Stomach (tissue), 9 donors: ENCODE data around the gene VSTM1. TPM values are rescaled to one million over a fixed set of nuclear protein-coding genes. Genes with fewer than 3 reads are reported as not detected.

Source experiments
- DNase-seq, 2 donors: peaks; one replicate each; pipeline versions ENCODE4 v3.0.0 to v3.0.0-alpha.2; 2013 to 2019
- H3K27ac ChIP-seq, 5 donors: fragments of 200-600 bp in 4 of 5; sonication (generic) in 4 of 5; one replicate each; pipeline ENCODE4 v1.5.1; 2013 to 2019; ENCODE audit warnings: mild to moderate bottlenecking in 1 of 5, moderate library complexity in 1 of 5
- H3K27me3 ChIP-seq, 3 donors: fragments of 200-600 bp; sonication (generic); one replicate each; pipeline ENCODE4 v1.5.1; 2017 to 2019; ENCODE audit warnings: mixed run types in 1 of 3
- H3K36me3 ChIP-seq, 4 donors: fragments of 200-600 bp; sonication (generic); 1 replicate in 3 of 4; 2 replicates in 1 of 4; pipeline ENCODE4 v1.5.1; 2016 to 2019
- H3K4me1 ChIP-seq, 4 donors: fragments of 200-600 bp; sonication (generic); one replicate each; pipeline ENCODE4 v1.5.1; 2016 to 2019
- H3K4me3 ChIP-seq, 4 donors: fragments of 200-600 bp; sonication (generic) in 3 of 4; one replicate each; pipeline ENCODE4 v1.5.1; 2016 to 2019; ENCODE audit warnings: mild to moderate bottlenecking in 1 of 4
- H3K9me3 ChIP-seq, 4 donors: fragments of 200-600 bp; sonication (generic); one replicate each; pipeline ENCODE4 v1.5.1; 2016 to 2019
- WGBS, 5 donors: extraction: QIAGEN DNeasy Blood & Tissue Kit in 3 of 5; methylation state at CpG; one replicate each; pipeline versions ENCODE4 v1.1.5 to v1.1.7; 2013 to 2018; 5-methylcytosine and 5-hydroxymethylcytosine counted together
- intact Hi-C: fragments of 100-400 bp; cut with DNase I; formaldehyde crosslinking; loops from one replicate; pipeline ENCODE4 v1.15.1; 2023; ENCODE audit warnings: low total_unique reads
- polyA plus RNA-seq, 3 donors: library from polyadenylated mRNA; stranded (reverse); fragments of 200-250 nt; gene quantifications; one replicate each; pipeline ENCODE4 v1.2.3, GENCODE V29; 2013
- small RNA-seq, 4 donors: library from RNA; depleted of rRNA; stranded (forward); fragments of <200 nt; gene quantifications; one replicate each; pipeline ENCODE3, GENCODE V24; 2016
- total RNA-seq, 5 donors: library from RNA; depleted of rRNA; stranded (reverse); fragments of >200 nt; gene quantifications; one replicate each; pipeline versions ENCODE4 v1.1.0 to v1.2.3, GENCODE V29; 2014 to 2016
- TF ChIP-seq, protein P1 (sequence below), 7 experiments: fragments of 450-650 bp in 4 of 7; fragments of 200-600 bp in 3 of 7; sonication (generic) in 3 of 7; IDR thresholded peaks; one replicate each; pipeline ENCODE4 v1.5.1; 2016 to 2019; ENCODE audit warnings: antibody characterized with exemption in 7 of 7, control low read depth in 2 of 7, mild to moderate bottlenecking in 1 of 7
- donor health status: healthy with polysubstance abuse.
- donor health status: Bipolar disorder and iron deficiency.
- donor health status: healthy.

Gene VSTM1
- total and polyA plus RNA-seq, 8 donors: not detected

GRCh38 chr19:53991224-53992113, 72.2 kb downstream of the VSTM1 start, which contains the start of gene CACNG6:
Gene CACNG6 (plus strand): TSS chr19:53991637. CDS start chr19:53992878, 1,241 bp downstream.
- 5 to 22% (median 8%) methylated on average over 22 to 66 of the region's 66 CpGs for WGBS, 5 donors
- peak; percentile 39 to 64 for DNase-seq
- Histone ChIP-seq H3K9me3 (no peaks in the 10 kb centered on the region), H3K27ac (peak within 1 kb of the TSS in 1 of 5 donors; percentile 7), H3K27me3 (peaks cover 17 to 88% (median 48%) of the 10 kb centered on the region in 3 donors), H3K4me1 (peaks cover 5 to 20% (median 12%) of the 10 kb centered on the region in 4 donors), H3K36me3 (no peaks in the 10 kb centered on the region), H3K4me3 (peak within 1 kb of the TSS; percentile 33 to 52 (median 44))
- intact Hi-C loops: no loop called here
- TF ChIP-seq, protein P1, sequence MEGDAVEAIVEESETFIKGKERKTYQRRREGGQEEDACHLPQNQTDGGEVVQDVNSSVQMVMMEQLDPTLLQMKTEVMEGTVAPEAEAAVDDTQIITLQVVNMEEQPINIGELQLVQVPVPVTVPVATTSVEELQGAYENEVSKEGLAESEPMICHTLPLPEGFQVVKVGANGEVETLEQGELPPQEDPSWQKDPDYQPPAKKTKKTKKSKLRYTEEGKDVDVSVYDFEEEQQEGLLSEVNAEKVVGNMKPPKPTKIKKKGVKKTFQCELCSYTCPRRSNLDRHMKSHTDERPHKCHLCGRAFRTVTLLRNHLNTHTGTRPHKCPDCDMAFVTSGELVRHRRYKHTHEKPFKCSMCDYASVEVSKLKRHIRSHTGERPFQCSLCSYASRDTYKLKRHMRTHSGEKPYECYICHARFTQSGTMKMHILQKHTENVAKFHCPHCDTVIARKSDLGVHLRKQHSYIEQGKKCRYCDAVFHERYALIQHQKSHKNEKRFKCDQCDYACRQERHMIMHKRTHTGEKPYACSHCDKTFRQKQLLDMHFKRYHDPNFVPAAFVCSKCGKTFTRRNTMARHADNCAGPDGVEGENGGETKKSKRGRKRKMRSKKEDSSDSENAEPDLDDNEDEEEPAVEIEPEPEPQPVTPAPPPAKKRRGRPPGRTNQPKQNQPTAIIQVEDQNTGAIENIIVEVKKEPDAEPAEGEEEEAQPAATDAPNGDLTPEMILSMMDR (IDR thresholded peaks at IDR 0.05): no peak

Small RNA genes lying within 50 kb of the gene (small RNA-seq; reads per million reads assigned to genes)
- gene AC012314.20: 0 reads per million in 4 donors

Other genes starting within 250 kb of the VSTM1 start
- gene NLRP12, start 239.6 kb downstream of the VSTM1 start, total RNA-seq: under 1 TPM in 1 of 5 donors, not detected in 4; 0.18 TPM
- gene NLRP12, start 239.6 kb downstream of the VSTM1 start, polyA plus RNA-seq: under 1 TPM in 2 of 3 donors, not detected in 1; 0.05 to 0.06 TPM
- gene MYADM, start 196.0 kb downstream of the VSTM1 start, total RNA-seq: 100 to 1,000 TPM in 2 of 5 donors, 10 to 100 TPM in 3; 20.7 to 195 (median 72.8) TPM
- gene MYADM, start 196.0 kb downstream of the VSTM1 start, polyA plus RNA-seq: 10 to 100 TPM; 24.0 to 28.9 (median 24.5) TPM
- not detected for gene PRKCG, start 181.7 kb downstream of the VSTM1 start, total RNA-seq
- gene PRKCG, start 181.7 kb downstream of the VSTM1 start, polyA plus RNA-seq: under 1 TPM in 2 of 3 donors, not detected in 1; 0.25 to 0.30 TPM
- gene CACNG7, start 154.6 kb downstream of the VSTM1 start, total RNA-seq: not detected
- gene CACNG7, start 154.6 kb downstream of the VSTM1 start, polyA plus RNA-seq: under 1 TPM in 1 of 3 donors, not detected in 2; 0.05 TPM
- under 1 TPM in 2 of 5 donors, not detected in 3; under 0.01 to 0.45 TPM for gene CACNG8, start 101.0 kb downstream of the VSTM1 start, total RNA-seq
- gene CACNG8, start 101.0 kb downstream of the VSTM1 start, polyA plus RNA-seq: under 1 TPM in 2 of 3 donors, not detected in 1; under 0.01 to 0.03 TPM
- under 1 TPM in 1 of 5 donors, not detected in 4; 0.58 TPM for gene CACNG6, start 72.3 kb downstream of the VSTM1 start, total RNA-seq
- gene CACNG6, start 72.3 kb downstream of the VSTM1 start, polyA plus RNA-seq: under 1 TPM in 2 of 3 donors, not detected in 1; 0.13 to 0.46 TPM
- not detected for gene TARM1, start 17.5 kb upstream of the VSTM1 start, total RNA-seq
- gene TARM1, start 17.5 kb upstream of the VSTM1 start, polyA plus RNA-seq: not detected
- 1 to 10 TPM in 1 of 5 donors, under 1 TPM in 1, not detected in 3; 0.45 to 2.6 TPM for gene OSCAR, start 36.9 kb upstream of the VSTM1 start, total RNA-seq
- under 1 TPM in 2 of 3 donors, not detected in 1; 0.81 to 0.95 TPM for gene OSCAR, start 36.9 kb upstream of the VSTM1 start, polyA plus RNA-seq
- 100 to 1,000 TPM in 1 of 5 donors, 10 to 100 TPM in 1, 1 to 10 TPM in 2, not detected in 1; 7.0 to 401 (median 16.2) TPM for gene NDUFA3, start 39.0 kb upstream of the VSTM1 start, total RNA-seq
- gene NDUFA3, start 39.0 kb upstream of the VSTM1 start, polyA plus RNA-seq: 100 to 1,000 TPM; 253 to 356 (median 281) TPM
- gene TFPT, start 51.8 kb upstream of the VSTM1 start, total RNA-seq: 10 to 100 TPM in 1 of 5 donors, 1 to 10 TPM in 2, under 1 TPM in 1, not detected in 1; 0.45 to 10.9 (median 4.8) TPM
- 10 to 100 TPM; 22.9 to 31.8 (median 23.1) TPM for gene TFPT, start 51.8 kb upstream of the VSTM1 start, polyA plus RNA-seq
- 10 to 100 TPM; 22.8 to 98.2 (median 27.8) TPM for gene PRPF31, start 51.9 kb upstream of the VSTM1 start, total RNA-seq
- gene PRPF31, start 51.9 kb upstream of the VSTM1 start, polyA plus RNA-seq: 10 to 100 TPM; 46.3 to 53.1 (median 46.3) TPM
- 100 to 1,000 TPM in 1 of 5 donors, 10 to 100 TPM in 4; 11.2 to 100 (median 36.2) TPM for gene CNOT3, start 73.9 kb upstream of the VSTM1 start, total RNA-seq
- 10 to 100 TPM; 18.2 to 40.5 (median 22.3) TPM for gene CNOT3, start 73.9 kb upstream of the VSTM1 start, polyA plus RNA-seq
- gene LENG1, start 95.8 kb upstream of the VSTM1 start, total RNA-seq: 10 to 100 TPM in 2 of 5 donors, 1 to 10 TPM in 1, not detected in 2; 4.2 to 35.6 (median 21.0) TPM
- gene LENG1, start 95.8 kb upstream of the VSTM1 start, polyA plus RNA-seq: 10 to 100 TPM in 1 of 3 donors, 1 to 10 TPM in 2; 8.2 to 12.0 (median 8.6) TPM
- 10 to 100 TPM; 28.0 to 99.5 (median 47.1) TPM for gene TMC4, start 109.3 kb upstream of the VSTM1 start, total RNA-seq
- 10 to 100 TPM; 33.4 to 49.8 (median 39.3) TPM for gene TMC4, start 109.3 kb upstream of the VSTM1 start, polyA plus RNA-seq
- 1,000 to 10,000 TPM in 1 of 5 donors, 100 to 1,000 TPM in 1, 10 to 100 TPM in 3; 22.0 to 1,215 (median 95.1) TPM for gene MBOAT7, start 125.7 kb upstream of the VSTM1 start, total RNA-seq
- 10 to 100 TPM; 14.1 to 20.6 (median 19.1) TPM for gene MBOAT7, start 125.7 kb upstream of the VSTM1 start, polyA plus RNA-seq
- 100 to 1,000 TPM in 1 of 5 donors, 10 to 100 TPM in 4; 25.5 to 147 (median 34.5) TPM for gene TSEN34, start 127.4 kb upstream of the VSTM1 start, total RNA-seq
- gene TSEN34, start 127.4 kb upstream of the VSTM1 start, polyA plus RNA-seq: 10 to 100 TPM; 35.3 to 54.1 (median 45.1) TPM
- 1,000 to 10,000 TPM in 4 of 5 donors, 100 to 1,000 TPM in 1; 634 to 2,012 (median 1,471) TPM for gene RPS9, start 137.0 kb upstream of the VSTM1 start, total RNA-seq
- gene RPS9, start 137.0 kb upstream of the VSTM1 start, polyA plus RNA-seq: 1,000 to 10,000 TPM; 4,159 to 5,346 (median 4,356) TPM
- gene LILRB3, start 159.1 kb upstream of the VSTM1 start, total RNA-seq: 10 to 100 TPM in 1 of 5 donors, 1 to 10 TPM in 2, under 1 TPM in 1, not detected in 1; 0.89 to 74.7 (median 2.4) TPM
- 1 to 10 TPM; 1.7 to 3.0 (median 2.5) TPM for gene LILRB3, start 159.1 kb upstream of the VSTM1 start, polyA plus RNA-seq
- gene LILRA6, start 178.9 kb upstream of the VSTM1 start, total RNA-seq: 1 to 10 TPM in 2 of 5 donors, under 1 TPM in 2, not detected in 1; 0.37 to 3.8 (median 1.4) TPM
- 1 to 10 TPM in 1 of 3 donors, under 1 TPM in 2; 0.20 to 1.8 (median 0.81) TPM for gene LILRA6, start 178.9 kb upstream of the VSTM1 start, polyA plus RNA-seq
- gene LILRB5, start 193.4 kb upstream of the VSTM1 start, total RNA-seq: 10 to 100 TPM in 1 of 5 donors, 1 to 10 TPM in 3, not detected in 1; 2.8 to 40.8 (median 5.0) TPM
- gene LILRB5, start 193.4 kb upstream of the VSTM1 start, polyA plus RNA-seq: 1 to 10 TPM in 2 of 3 donors, under 1 TPM in 1; 0.28 to 3.4 (median 3.0) TPM
- 1 to 10 TPM in 3 of 5 donors, under 1 TPM in 1, not detected in 1; 0.87 to 2.2 (median 1.2) TPM for gene LILRB2, start 217.2 kb upstream of the VSTM1 start, total RNA-seq
- gene LILRB2, start 217.2 kb upstream of the VSTM1 start, polyA plus RNA-seq: 1 to 10 TPM; 1.1 to 2.0 (median 1.2) TPM
- 1 to 10 TPM in 3 of 5 donors, not detected in 2; 2.6 to 8.5 (median 2.9) TPM for gene LILRA5, start 249.3 kb upstream of the VSTM1 start, total RNA-seq
- gene LILRA5, start 249.3 kb upstream of the VSTM1 start, polyA plus RNA-seq: 1 to 10 TPM; 1.1 to 2.9 (median 1.2) TPM